Measurements from ENCODE around the gene KRT5. TPM values are rescaled to one million over a fixed set of nuclear protein-coding genes. Genes with fewer than 3 reads are reported as not detected.

The KRT5 gene
- total RNA-seq, 4 donors from 2014 or later: 7,921 to 12,107 (median 9,375) TPM

DNA sequence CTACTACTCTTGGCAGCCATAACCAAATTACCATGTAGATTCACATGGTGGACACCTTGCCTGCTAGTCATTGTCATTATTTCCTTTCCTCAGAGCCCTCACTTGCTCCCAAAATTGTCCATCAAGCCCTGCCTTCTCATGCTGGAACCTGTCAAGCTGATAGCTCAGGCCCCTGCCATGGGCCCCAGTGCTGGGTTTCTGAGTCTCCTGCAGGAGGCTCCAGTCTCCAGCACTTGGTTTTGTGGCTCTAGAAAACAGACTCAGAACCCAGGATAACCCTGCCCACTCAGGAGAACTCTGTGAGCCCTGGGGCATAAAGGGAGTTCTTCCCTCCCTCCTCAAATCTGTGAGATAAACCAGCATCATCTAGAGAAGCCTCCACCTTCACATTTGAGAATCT, 22.0 kb upstream of the KRT5 start:
- Histone ChIP-seq H3K27ac (no peak overlapping the region), H3K9me3 (no peaks in the 10 kb centered on the region), H3K27me3 (no peaks in the 10 kb centered on the region), H3K4me1 (peaks cover 0 to 61% (median 19%) of the 10 kb centered on the region in 3 donors), H3K4me3 (no peak overlapping the region), H3K36me3 (no peaks in the 10 kb centered on the region)
- intact Hi-C loops (cut with DNase I): no loop called here
- DNase-seq: no peak
- TF ChIP-seq POLR2A (IDR thresholded peaks at IDR 0.05): no peak
- TF ChIP-seq, protein P1, sequence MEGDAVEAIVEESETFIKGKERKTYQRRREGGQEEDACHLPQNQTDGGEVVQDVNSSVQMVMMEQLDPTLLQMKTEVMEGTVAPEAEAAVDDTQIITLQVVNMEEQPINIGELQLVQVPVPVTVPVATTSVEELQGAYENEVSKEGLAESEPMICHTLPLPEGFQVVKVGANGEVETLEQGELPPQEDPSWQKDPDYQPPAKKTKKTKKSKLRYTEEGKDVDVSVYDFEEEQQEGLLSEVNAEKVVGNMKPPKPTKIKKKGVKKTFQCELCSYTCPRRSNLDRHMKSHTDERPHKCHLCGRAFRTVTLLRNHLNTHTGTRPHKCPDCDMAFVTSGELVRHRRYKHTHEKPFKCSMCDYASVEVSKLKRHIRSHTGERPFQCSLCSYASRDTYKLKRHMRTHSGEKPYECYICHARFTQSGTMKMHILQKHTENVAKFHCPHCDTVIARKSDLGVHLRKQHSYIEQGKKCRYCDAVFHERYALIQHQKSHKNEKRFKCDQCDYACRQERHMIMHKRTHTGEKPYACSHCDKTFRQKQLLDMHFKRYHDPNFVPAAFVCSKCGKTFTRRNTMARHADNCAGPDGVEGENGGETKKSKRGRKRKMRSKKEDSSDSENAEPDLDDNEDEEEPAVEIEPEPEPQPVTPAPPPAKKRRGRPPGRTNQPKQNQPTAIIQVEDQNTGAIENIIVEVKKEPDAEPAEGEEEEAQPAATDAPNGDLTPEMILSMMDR (IDR thresholded peaks at IDR 0.05): peak in 2 of 6 experiments; percentile 15 to 17

DNA sequence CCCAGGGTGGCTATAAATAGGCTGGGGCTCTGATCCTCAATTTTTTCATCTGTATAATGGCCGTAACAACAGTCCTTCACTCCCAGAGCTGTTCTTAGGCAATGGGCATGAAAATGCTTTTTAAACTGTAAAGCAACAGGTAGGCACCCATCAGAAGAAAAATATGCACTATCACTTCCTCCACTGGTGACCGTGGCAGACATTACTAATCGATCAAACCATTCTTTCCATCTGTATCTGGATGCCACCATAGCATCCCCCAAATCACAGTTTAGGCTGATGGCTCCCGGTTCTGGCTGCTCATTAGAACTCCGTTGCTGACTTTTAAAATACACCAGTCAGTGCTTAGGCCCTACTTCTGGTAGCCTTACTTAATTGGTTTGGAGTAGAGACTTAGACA, 21.5 kb upstream of the KRT5 start:
- Histone ChIP-seq H3K36me3 (no peaks in the 10 kb centered on the region), H3K27ac (no peak overlapping the region), H3K27me3 (no peaks in the 10 kb centered on the region), H3K9me3 (no peaks in the 10 kb centered on the region), H3K4me1 (peaks cover 0 to 64% (median 19%) of the 10 kb centered on the region in 3 donors), H3K4me3 (no peak overlapping the region)
- WGBS, 2 donors: 85 to 91% methylated on average over 5 of the region's 5 CpGs
- no peak for TF ChIP-seq POLR2A (IDR thresholded peaks at IDR 0.05)
- TF ChIP-seq, protein P1 (IDR thresholded peaks at IDR 0.05): no peak
- DNase-seq: no peak
- intact Hi-C loops (cut with DNase I): no loop called here

DNA sequence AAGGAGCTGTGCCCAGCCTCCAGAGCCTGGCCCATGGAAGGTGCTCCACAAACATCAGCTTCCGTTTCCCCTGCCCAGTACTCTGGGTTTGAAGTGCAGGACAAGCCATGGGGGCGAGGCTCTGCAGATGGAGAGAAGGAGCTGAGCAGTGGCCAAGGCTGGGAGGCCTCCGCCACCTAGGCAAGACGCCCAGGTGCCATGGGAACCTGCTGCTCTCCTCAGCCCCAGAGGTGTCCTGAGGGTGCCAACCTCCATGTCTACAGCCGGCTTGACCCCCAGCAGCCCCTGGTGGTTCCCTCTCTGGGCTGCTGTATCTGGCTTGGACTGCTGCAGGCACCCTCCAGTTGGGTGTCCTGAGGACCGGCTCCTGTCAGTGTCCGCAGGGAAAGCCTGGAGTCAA, 20.3 kb upstream of the KRT5 start:
- intact Hi-C loops (cut with DNase I): no loop called here
- no peak for DNase-seq
- Histone ChIP-seq H3K4me3 (no peak overlapping the region), H3K36me3 (no peaks in the 10 kb centered on the region), H3K4me1 (peaks cover 0 to 64% (median 19%) of the 10 kb centered on the region in 3 donors), H3K9me3 (no peaks in the 10 kb centered on the region), H3K27me3 (no peaks in the 10 kb centered on the region), H3K27ac (no peak overlapping the region)
- TF ChIP-seq, protein P1 (IDR thresholded peaks at IDR 0.05): no peak
- TF ChIP-seq POLR2A (IDR thresholded peaks at IDR 0.05): no peak
- WGBS, 2 donors: 80 to 100% methylated on average over 2 of the region's 7 CpGs

DNA sequence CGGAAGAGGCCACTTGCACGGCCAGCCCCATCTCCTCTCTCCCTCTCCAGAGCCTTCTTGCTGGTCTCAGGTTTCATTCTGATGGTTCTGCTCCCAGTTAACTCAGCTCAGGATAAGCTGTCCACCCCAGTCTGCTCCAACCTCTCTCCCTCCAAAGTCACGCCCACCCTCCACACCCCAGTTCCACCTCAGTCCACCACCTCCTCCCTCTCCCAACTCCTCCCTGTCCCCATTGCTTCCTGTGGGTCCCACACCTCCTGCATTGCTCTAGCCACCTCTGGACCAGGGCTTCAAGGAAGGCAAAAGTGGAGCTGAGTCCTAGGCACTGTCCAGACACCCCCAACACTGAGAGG, 19.6 kb upstream of the KRT5 start:
- no peak for DNase-seq
- intact Hi-C loops (cut with DNase I): no loop called here
- H3K27ac ChIP-seq: peak overlapping the region in 1 of 4 donors; percentile 33
- H3K9me3 ChIP-seq: no peaks in the 10 kb centered on the region
- H3K27me3 ChIP-seq: no peaks in the 10 kb centered on the region
- WGBS, 2 donors: 71% methylated on average over 3 of the region's 3 CpGs; no CpG with 5 or more reads in 1 of the 2 donors
- H3K4me3 ChIP-seq: no peak overlapping the region
- peaks cover 0 to 58% (median 19%) of the 10 kb centered on the region in 3 donors for H3K4me1 ChIP-seq
- no peak for TF ChIP-seq POLR2A (IDR thresholded peaks at IDR 0.05)
- TF ChIP-seq, protein P1 (IDR thresholded peaks at IDR 0.05): no peak
- H3K36me3 ChIP-seq: no peaks in the 10 kb centered on the region

DNA sequence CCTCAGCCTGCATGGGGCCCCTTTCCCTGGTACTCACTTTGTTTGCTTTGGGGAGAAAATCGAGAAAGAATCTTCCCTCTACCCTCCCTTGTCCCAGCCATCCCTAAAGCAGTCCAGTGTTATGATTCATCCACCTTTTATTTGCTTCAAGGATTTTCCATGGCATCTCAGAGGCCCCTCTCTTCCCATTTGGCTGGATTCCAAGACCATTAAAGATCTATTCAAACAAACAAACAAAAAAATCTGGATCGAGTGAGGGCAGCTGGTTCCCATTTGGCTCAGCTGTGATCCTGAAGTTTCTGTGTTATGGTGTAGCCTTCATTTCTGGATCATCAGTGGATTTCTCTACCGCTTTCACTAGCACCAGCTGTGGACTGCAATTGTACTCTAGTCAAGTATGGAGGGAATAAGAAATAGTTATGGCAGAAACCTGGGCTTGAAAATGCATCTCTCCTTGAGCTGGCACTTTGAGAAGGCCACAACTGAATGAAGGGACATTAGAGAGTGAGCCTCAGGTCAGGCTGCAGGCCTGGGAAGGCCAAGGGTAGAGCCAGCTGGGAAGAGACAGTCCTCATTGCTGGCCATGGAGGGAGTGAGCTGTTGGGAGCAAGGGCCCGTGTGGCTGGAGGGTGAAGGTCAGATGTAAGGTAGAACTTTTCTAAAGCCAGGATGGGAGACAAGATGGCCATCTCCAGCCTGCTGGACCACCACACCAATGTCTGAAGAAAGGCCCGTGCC, 19.1 kb upstream of the KRT5 start:
- intact Hi-C loops (cut with DNase I): no loop called here
- no peaks in the 10 kb centered on the region for H3K27me3 ChIP-seq
- no peaks in the 10 kb centered on the region for H3K9me3 ChIP-seq
- H3K27ac ChIP-seq: peak overlapping the region in 2 of 4 donors; percentile 4 to 33
- no peaks in the 10 kb centered on the region for H3K36me3 ChIP-seq
- no peak overlapping the region for H3K4me3 ChIP-seq
- TF ChIP-seq, protein P1 (IDR thresholded peaks at IDR 0.05): no peak
- no peak for TF ChIP-seq POLR2A (IDR thresholded peaks at IDR 0.05)
- 34 to 39% methylated on average over 3 to 5 of the region's 5 CpGs for WGBS, 2 donors
- H3K4me1 ChIP-seq: peaks cover 0 to 53% (median 15%) of the 10 kb centered on the region in 3 donors
- DNase-seq: no peak
